T-helper 9 cell (primary cell): ENCODE results near the gene GABPB1.

ENCODE experiments used
- DNase-seq: peaks from one replicate; pipeline ENCODE4 v3.0.0-alpha.2; 2020

GABPB1 gene

GRCh38 chr15:50275908-50276307, 79.1 kb downstream of the GABPB1 start:
- no peak for DNase-seq

- DNase-seq, result no peak
Observed at GRCh38 chr15:50275091-50275490, 79.9 kb downstream of the GABPB1 start.

DNA sequence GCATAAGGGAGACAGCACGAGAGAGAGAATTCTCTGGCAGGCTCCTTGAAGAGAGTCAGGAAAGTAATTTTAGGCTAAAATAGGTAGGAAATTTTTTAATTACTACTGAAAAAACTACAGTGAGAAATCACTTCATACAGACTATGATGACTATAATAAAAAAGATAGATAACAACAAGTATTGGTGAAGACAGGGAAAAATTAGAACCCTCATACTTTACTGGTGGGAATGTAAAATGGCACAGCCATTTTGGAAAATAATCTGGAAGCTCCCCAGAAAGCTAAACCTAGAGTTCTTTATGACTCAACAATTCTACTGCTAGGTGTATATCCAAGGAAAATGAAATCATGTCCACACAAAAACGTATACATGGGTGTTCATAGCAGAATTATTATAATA, 87.4 kb downstream of the GABPB1 start:
- no peak for DNase-seq

DNA sequence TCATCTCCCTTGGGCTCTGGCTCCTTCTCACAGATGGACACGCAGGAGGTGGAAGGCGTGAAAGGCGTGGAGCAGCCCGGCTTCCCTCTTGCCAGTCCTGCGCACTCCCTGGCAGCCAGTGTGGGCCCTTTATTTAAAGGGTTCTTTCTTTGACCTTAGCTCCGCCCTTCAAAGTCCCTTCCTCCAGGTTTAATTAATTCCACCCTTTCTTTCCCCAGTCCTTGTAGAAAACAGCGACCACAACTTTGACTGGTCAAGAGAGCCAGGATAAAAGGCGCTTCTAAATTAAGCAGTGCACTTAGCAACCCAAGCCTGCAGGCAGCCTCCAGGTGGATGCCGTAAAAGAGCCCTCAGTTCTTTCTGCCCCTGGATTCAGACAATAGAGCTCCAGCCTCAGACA, 89.4 kb downstream of the GABPB1 start, which contains the start of gene HDC:
Gene HDC, minus strand, starts transcription at position 107 of the 400 bp plus-strand sequence. Its CDS starts 103 bp downstream, at position 4.
- DNase-seq, result no peak

DNA sequence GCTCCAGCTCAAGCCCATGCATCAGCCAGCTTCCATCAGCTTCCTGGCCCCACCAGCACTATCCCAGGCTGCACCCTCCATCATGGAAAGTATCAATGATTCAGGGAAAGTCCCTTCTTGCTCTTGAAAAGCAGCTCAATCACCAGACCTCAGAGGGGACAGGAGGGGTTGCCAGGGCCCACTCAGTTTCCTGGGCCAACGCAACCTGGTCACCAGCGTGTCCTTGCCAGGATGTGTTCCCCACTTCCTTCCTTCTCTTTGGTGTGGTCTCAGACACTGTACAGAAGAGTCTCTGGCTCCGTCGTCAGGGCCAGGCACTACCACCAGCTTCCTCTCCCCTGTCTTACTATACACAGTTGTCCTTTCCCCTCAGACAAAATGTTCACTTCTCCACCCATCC, 92.5 kb downstream of the GABPB1 start:
- no peak for DNase-seq

GRCh38 chr15:50261981-50262380, 93.0 kb downstream of the GABPB1 start:
- no peak for DNase-seq

- no peak for DNase-seq
Observed at GRCh38 chr15:50260969-50261496, 94.0 kb downstream of the GABPB1 start.

DNA sequence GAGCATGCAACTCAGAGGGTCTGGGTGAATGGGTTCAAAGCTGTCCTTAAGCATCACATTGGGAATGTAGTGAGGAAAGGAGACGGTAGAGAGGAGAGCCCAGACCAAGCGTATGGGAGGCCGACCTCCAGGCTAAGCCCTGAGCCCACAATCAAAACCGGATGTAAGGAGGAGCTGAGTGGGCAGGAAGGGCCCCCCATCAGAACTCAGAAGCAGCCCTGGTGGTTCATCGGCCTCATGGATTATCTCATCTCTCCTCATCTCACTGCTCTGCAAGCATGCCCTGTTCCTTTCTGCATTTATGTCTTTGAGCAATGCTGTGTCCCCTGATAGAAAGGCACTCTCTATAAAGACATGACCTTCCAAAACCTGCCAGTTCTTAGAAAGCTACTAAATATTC, 95.7 kb downstream of the GABPB1 start:
- DNase-seq, result no peak

- no peak for DNase-seq
Observed at GRCh38 chr15:50257924-50258323, 97.1 kb downstream of the GABPB1 start.

DNA sequence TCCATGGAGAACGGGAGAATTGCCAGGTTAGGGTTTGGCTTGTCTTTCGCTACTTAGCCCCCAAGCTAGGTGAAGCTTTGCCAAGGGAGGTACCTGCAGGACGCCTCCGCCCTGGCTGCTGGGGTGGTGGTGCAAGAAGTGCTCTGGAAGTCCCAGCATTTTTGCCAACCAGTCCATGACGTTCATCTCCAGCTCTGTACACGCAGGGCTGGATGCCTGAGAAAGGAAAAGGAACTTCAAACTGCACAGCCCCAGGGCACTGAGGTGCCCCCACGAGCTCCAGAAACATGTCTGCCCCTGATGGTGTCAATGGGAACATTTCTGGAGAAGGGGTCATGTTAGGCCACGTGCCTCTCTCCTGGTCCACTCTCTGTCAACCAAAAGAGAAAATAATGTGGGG, 97.7 kb downstream of the GABPB1 start:
- DNase-seq, result no peak

DNA sequence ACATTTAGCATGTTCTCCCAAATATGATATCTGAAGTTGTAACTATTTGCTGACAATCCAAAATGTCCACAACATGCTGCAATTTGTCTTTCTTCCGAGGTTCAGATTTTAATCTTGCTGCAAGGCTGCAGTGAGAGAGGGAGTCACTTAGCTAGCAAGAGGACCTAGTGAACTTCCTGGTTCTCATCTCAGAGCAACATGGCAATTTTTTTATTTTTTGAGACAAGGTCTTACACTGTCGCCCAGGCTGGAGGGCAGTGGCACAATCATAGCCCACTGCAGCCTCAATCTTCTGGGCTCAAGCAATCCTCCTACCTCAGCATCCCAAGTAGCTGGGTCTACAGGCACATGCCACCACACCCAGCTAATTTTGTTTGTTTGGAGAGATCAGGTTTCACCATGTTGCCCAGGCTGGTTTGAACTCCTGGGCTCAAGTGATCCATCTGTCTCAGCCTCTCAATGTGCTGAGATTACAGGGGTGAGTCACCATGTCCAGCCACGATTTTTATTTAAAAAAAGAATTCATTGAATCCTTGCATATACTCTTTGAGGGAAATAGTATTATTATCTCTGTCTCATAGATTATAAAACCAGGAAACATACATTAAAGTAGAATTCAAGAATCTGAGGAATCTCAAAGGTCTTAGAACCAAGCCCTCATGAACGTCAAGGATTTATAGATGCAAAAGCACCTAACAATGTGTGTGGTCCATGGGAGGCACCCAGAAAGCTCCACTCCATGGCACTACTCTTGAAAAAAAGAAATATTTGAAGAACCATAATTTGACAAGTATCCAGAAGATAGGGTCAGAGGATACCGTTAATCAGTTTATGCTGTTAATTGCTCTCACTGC, 98.6 kb downstream of the GABPB1 start:
- DNase-seq, result no peak

- DNase-seq, result no peak
Observed at GRCh38 chr15:50252556-50252955, 102.4 kb downstream of the GABPB1 start.

DNA sequence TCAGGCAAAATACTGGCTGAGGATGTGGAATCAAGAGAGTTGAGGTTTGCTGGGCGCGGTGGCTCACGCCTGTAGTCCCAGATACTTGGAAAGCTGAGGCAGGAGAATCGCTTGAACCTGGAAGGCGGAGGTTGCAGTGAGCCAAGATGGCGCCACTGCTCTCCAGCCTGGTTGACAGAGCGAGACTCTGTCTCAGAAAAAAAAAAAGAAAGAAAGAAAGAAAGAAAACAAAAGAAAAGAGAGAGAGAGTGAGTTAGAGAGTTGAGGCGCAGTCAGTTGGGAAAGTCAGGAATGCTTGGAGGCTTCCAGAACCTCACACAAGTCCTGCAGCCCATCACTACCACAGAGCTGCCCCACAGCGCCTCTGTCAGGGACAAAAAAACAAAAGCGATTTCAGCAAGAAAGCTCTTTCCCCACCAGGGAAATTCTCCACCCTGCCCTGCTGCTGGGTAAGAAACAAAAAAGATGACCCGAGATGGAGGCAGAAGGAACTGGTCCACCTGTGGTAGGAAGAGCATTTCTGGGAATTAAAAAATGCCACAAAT, 103.3 kb downstream of the GABPB1 start:
- DNase-seq, result no peak

GRCh38 chr15:50250760-50251394, 104.1 kb downstream of the GABPB1 start:
- no peak for DNase-seq

GRCh38 chr15:50249704-50250103, 105.3 kb downstream of the GABPB1 start:
- no peak for DNase-seq

DNA sequence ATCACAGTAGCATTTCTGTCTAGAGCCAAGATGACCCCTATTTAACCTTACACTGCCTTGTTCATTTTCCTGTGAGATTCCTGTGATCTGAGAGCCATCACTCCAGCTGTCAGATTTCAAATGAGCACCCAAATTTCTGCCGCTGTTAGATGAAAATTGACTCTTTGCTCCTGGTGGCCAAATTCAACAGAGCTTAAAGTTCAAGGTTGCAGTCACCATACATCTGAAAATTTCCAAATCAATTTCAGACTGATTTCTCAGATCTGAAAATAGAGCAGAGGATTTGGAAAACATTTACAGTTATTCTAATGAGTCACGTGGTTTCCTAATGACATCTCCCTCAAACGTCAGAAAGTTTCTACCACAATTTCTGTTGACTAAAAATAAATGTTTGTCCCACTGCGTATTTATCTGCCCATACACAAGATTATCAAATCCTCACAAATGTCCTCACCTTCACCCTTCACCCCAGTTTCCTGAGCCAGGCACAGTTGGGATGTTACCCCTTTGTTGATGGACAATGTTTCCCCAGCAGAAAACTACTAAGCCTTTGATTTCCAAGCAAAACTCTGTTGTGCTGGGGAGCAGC, 105.9 kb downstream of the GABPB1 start:
- DNase-seq, result no peak

- peak; percentile 33 for DNase-seq
Observed at GRCh38 chr15:50247819-50248655, 107.0 kb downstream of the GABPB1 start.

- no peak for DNase-seq
Observed at GRCh38 chr15:50246631-50247030, 108.4 kb downstream of the GABPB1 start.

GRCh38 chr15:50244959-50245624, 109.9 kb downstream of the GABPB1 start:
- no peak for DNase-seq

GRCh38 chr15:50244153-50244552, 110.8 kb downstream of the GABPB1 start:
- no peak for DNase-seq

- DNase-seq, result no peak
Observed at GRCh38 chr15:50241684-50242450, 113.1 kb downstream of the GABPB1 start.
